Stimulated activated CD8-positive, alpha-beta memory T cell treated with anti-CD3 and anti-CD28 coated beads, Interleukin-15, amount 100 ng/mL, for 24 hours (primary cell): Measurements from ENCODE around the gene NDUFV1.
"Not testable (repeated sequence)": the region's sequence is repeated elsewhere in the genome, so short reads cannot be mapped to it uniquely, and the experiment has no call there.

Experiments
- DNase-seq: peaks from one replicate; pipeline ENCODE4 v3.0.0-alpha.2; 2020; ENCODE audit warnings: low read depth

The NDUFV1 gene

GRCh38 chr11:67657300-67657699 is 50.6 kb downstream of the NDUFV1 start:
- DNase-seq, result no peak

DNA sequence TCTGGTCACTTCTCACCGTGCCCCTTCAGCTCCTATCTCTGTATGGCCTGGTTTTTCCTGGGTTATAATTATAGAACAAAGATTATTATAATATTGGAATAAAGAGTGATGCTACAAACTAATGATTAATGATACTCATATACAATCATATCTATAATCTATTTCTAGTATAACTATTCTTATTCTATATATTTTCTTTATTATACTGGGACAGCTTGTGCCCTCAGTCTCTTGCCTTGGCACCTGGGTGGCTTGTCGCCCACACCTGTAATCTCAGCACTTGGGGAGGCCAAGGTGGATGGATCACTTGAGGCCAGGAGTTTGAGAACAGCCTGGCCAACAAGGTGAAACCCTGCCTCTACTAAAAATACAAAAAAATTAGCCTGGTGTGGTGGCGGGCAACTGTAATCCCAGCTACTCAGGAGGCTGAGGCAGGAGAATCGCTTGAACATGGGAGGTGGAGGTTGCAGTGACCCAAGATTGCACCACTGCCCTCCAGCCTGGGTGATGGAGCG is 53.0 kb downstream of the NDUFV1 start:
- DNase-seq, result not testable (repeated sequence)

DNA sequence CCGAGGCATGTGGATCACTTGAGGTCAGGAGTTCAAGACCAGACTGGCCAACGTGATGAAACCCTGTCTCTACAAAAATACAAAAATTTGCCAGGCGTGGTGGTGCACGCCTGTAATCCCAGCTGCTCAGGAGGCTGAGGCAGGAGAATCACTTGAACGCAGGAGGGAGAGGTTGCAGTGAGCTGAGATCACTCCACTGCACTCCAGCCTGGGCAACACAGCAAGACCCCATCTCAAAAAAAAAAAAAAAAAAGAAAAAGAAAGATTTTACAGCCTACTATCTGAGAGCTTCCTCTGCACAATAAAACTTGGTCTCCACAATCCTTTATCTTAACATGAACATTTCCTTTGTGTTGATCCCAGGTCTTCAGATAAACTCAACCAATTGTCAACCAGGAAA is 54.0 kb downstream of the NDUFV1 start:
- DNase-seq, result not testable (repeated sequence)
